Frontal cortex (tissue), 4 donors: Measurements from ENCODE around the gene CIB4. TPM values are rescaled to one million over a fixed set of nuclear protein-coding genes. Genes with fewer than 3 reads are reported as not detected.

ENCODE experiments used
- DNase-seq, 2 donors: peaks; one replicate each; pipeline ENCODE4 v3.0.0; 2012; ENCODE audit warnings: low spot score in 2 of 2
- FAIRE-seq: peaks from 2 replicates; lab custom pipeline; 2012; peaks lifted over from hg19 to GRCh38; lab: Jason Lieb, UNC
- total RNA-seq: library from RNA; depleted of rRNA; stranded (reverse); fragments of >200 nt; gene quantifications from one replicate; pipeline ENCODE4 v1.2.3, GENCODE V29; 2014
- donor health status: control.
- donor health status: control.
- donor health status: control.

CIB4 gene
- total RNA-seq, 1 donor from 2014 or later: not detected

- DNase-seq (no peak), FAIRE-seq (no peak)
These were observed 12.4 kb downstream of the CIB4 start for GRCh38 chr2:26628561-26629345.

- no peak for DNase-seq
- FAIRE-seq: no peak
These were observed 13.6 kb downstream of the CIB4 start for GRCh38 chr2:26627350-26628105.

DNA sequence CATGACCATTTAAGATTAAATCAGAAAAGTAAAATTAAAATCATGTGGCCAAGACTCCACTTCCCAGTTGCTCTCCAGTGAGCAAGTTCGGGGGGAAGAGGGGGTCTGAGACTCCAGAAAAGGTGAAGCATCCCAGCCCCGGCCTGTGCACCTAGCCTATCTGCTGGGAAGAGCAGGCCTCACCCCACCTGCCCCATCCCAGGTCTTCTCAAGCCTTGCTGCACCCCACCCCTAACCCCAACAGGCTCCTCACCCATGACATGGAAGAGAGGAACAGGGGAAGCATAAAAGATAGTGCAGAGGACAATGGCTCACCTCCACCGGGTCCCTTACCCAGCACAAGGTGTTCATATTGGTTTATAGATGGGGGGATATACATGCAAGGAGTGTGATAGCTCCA is 14.6 kb downstream of the CIB4 start:
- FAIRE-seq (no peak), DNase-seq (no peak)

- FAIRE-seq (no peak), DNase-seq (no peak)
These were observed 17.3 kb downstream of the CIB4 start for GRCh38 chr2:26623541-26624495.

DNA sequence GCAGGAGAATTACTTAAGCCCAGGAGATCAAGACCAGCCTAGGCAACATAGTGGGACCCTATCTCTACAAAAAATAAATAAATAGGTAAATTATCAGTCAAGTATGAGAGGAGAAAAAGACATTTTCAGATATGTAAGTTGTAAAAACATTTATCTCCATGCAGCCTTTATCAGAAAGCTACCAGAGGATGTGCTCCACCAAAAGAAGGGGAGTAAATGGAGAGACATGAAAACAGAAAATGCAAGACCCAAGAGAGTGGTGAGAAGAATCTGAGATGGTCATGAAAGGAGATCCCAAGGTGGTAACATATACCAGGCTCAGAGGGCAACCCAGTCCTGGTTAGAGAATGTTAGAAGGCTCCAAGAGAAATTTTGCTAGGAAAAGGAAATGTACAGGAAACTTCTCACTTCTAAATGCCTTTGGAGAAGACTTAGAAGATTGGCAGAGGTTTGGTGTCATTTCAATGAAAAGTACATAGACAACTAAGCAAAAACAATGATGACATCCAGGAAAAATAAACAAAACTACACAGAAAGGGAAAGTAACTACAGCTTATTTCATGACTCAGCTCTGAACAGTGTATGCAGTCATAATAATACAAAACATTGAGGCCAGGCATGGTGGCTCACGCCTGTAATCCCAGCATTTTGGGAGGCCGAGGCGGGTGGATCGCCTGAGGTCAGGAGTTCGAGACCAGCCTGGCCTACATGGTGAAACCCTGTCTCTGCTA is 19.5 kb downstream of the CIB4 start:
- no peak for FAIRE-seq
- no peak for DNase-seq

DNA sequence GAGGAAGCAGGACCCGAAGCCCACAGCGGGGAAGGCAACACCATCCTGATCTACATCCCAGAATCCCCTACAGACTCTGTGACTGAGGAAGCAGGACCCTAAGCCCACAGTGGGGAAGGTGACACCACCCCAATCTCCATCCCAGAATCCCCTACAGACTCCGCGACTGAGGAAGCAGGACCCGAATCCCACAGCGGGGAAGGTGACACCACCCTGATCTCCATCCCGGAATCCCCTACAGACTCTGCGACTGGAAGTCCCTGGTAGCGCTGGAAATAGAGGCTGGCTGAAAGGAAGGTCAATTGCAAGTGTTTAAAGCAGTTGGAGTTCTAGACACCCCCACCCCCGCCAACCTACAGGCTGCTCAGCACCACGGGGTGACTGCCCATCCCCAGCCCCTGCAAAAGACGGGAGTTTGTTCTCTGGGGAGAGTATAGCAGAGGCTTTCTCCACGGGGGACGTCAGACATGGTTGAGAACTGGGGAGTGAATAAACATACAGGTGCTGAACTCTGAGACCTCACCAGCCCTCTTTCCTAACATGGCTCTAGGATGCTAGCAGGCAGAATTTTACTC is 21.0 kb downstream of the CIB4 start:
- no peak for DNase-seq
- no peak for FAIRE-seq

DNA sequence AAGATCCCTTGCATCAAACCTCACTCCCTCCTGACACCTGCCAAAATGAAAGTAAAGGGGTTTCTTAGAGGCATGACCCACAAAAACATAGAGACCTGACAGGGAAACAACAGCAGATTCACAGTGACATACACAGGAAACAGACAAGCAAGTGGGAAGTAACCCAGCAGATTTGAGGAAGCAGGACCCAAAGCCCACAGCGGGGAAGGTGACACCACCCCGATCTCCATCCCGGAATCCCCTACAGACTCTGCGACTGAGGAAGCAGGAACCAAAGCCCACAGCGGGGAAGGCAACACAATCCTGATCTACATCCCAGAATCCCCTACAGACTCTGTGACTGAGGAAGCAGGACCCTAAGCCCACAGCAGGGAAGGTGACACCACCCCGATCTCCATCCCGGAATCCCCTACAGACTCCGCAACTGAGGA is 21.6 kb downstream of the CIB4 start:
- DNase-seq (no peak), FAIRE-seq (no peak)

DNA sequence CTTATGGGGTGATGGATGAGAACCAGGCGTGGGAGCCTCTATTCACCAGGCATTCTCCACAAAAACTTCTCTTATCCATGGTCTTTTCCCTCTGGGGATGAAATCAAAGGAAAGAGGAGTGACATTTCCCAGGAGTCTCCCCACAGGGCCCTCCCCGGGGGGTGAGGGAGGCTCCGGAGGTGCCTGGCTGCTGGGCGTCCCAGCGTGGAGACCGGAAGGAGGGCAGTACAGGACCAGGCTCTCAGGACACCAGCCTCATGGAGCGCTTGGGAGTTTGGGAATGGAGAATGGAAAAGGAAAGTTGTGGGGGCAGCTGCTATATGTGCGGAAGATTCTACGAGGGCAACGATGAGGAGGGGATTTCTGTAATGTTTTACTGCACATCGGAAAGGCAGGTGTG is 22.1 kb downstream of the CIB4 start:
- no peak for FAIRE-seq
- no peak for DNase-seq

DNA sequence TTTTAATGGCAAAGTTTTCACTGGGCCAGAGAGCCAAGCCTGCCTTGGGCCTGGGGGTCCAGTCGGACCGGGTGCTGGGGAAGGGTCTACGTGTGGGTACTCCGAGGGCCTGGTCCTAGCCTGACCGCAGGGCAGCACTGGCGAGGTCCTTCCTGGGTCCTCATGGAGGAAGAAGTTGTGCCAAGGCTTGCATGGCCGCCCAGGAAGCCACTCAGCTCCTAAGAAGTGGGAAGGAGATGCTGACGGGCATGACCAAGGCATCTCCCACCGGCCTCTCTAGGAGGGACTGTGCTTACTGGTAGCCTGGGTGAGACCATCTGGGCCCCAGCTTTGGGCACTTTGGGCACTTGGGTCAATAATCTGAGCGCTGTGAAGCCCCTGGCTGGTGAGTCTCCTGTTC is 22.6 kb downstream of the CIB4 start:
- FAIRE-seq (no peak), DNase-seq (no peak)

DNA sequence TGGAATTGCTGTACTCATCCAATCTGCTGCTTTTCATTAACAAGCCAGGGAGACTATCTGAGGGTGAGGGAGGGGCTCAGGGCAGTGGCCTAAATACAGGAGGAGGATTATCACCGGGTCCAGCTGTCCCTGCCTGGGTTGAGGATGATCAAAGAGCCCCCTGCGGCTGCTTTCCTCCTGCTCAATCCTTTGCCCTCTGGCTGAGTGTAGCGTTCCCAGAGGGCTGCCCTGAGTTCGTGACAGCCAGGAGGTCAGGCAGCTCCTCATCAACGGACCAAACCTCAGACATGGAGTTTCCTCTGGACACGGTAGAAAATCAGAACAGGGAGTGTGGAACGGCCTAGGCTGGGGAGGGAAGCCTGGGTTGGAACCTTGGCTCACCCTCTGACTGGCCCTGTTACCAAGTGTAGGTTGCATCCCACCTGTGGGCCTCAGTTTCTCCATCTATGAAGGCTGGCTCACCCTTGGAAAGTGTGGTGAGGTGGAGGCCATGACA is 23.5 kb downstream of the CIB4 start:
- FAIRE-seq (no peak), DNase-seq (no peak)

DNA sequence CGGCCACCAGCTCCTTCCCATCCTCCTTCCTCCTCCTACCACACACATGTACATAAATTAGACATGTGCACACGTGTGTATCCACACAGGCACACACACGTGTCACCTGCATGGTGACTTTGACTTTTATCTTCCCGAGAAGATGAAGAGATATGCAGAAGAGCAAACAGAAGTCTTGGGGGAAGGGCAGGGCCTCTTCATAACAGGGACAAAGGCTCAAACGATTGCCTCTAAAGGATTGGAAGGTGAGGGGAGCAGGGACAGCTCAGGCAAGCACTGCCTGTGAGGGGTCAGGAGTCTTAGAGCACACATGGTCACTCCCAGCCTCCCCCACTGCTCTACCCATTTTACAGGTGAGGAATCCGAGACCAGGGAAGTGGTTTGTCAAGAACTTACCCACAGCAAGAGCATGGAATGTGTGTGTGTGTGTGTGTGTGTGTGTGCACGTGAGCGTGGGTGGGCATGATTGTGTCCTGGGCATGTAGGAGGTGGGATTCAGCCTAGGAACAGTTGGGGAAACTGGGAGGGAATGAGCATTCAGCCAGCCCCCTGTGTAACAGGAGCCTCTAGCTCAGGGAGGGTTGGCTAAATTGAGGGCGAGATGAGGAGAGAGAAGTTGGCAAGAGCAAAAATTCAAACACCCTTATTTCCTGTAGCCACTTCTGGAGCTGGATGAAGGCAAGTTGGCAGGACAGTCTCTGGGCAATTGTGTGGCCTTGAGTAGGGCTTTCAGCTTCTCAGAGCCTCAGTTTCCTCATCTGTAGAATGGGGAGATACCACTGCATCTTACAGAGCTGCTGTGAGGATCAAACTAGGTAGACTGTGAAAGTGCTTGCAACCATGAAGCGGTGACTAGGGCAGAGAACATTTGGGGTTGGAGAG is 24.2 kb downstream of the CIB4 start:
- FAIRE-seq: no peak
- no peak for DNase-seq

- DNase-seq (no peak), FAIRE-seq (no peak)
These were observed 25.1 kb downstream of the CIB4 start for GRCh38 chr2:26615860-26616705.

DNA sequence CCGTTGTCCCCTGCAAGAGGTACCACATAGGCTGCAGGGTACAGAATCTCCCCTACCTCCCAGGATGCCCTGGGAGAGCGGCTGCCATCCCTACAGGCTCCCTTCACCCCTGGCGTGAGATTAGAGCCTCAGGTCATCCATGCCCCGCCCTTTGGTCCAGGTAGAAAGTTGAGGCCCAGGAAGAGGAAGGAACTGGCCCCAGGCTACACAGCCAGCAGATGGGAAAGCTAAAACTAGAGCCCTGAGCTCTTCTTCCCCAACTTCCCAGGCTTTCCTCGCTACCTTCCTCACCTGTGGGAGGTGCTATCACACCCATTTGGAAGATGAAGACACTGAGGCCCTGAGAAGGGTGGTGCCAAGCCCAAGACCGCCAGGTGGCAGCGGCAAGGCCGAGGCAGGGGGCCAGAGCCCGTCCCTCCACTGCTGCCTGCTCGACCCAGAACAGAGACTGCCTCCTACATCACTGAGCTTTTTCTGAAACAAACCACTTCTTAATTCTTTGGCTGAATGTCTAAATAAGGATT is 25.8 kb downstream of the CIB4 start:
- DNase-seq: peak in 1 of 2 donors; percentile 47
- no peak for FAIRE-seq

DNA sequence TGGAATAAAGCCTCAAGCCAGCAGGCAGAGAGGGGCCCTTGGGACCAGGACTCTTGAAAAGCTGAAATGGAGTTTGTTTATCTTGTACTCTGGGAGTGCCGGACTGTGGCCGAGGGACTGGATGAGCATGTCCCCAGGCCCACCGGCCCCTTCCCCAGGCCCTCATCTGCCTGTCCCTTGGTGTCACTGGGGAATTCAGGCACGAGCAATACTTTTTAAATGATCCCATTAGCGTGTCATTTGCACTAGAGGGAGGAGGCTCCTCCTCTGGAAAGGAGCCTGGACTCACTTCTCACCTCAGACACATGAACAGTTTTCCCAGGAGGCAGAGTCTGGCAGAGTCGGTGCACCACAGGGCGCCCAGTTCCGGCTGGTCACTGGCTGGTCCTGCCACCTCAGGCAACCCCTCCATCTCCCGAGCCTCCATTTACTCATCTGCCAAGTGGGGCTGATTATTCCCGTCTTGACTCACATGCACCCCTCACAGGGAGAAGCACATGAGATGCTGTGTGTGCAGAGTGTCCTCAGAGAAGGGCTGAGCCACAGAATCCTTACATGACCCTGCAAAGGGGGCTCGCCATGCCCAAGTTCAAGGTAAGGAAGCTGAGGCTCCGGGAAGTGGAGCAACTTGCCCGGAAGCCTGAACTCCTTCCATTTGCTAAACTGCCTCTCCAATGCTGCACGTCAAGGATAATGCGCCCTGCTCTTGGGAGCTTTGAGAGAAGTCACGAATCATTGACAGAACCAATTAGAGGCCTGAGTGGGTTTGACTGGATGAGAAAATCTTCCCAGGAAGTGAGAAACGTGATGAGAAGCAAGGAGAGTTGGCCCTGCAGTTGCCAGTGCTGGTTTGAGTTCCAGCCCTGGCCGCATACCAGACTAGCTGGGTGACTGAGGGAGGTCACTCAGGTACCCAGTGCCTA is 26.7 kb downstream of the CIB4 start:
- no peak for FAIRE-seq
- DNase-seq: no peak

GRCh38 chr2:26613241-26614215 is 27.6 kb downstream of the CIB4 start:
- DNase-seq: no peak
- FAIRE-seq: no peak
